HG03095 (cell line): ENCODE data around the gene AGPAT4.

Experiments
- ATAC-seq: cut with Tn5 transposase; IDR thresholded peaks from one replicate; pipeline ENCODE4 v1.9.1; 2021; ENCODE audit warnings: moderate library complexity; ENCODE audit not compliant: unreplicated experiment

The AGPAT4 gene

DNA sequence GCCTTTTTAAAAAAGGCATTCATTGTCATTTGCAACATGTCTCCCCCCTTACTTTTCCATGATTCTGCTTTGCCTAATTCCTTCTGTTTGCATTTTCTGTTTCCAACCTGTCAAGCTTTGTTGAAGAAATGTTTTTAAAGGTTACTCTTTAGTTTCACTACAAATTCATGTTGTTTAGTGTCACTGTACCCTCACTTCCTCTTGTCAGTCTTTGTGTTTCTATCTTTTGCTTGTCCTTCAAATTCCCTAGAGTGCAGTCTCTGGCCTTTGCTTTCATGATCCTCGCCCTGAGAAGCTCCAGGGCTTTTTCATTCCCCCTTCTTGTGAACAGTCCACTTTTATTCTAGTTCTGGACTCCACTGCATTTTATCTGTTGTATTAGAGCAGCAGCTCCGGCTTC, 191.6 kb downstream of the AGPAT4 start:
- ATAC-seq: no peak

DNA sequence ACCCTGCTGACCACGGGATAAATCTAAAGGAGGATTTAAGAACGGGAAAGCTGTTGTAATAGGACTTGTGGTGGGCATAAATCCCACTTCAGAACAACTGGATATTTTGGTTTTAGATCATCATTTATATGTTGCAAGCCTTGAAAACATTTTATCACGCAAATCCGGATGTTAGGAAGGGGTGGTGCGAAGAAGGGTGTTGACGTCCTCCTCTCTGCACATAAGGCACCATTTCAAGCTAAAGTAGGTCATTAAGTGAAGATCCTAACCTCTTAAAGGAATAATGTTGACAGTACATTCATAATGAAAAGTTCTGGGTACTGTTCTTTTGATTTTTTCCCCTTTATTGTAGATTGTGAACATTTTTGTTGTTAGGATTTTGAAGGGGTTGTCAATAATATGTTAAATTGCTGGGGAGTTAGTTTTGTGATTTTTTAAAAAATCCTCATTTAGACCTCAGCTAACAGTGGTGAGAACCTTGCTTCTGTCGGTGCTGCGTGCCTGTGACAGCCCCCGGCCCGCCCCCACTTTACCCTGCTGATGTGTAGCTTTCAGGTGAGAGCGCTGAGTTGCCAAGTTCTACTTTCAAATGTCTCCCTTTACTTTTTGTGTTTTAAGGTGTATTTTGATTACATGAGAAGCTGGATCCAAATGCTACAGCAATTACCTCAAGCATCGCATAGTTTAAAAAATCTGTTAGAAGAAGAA, 193.4 kb downstream of the AGPAT4 start:
- no peak for ATAC-seq
